HG02571 (cell line): Measurements from ENCODE around the gene SRPK1.
"Not testable (repeated sequence)": the region's sequence is repeated elsewhere in the genome, so short reads cannot be mapped to it uniquely, and the experiment has no call there.

Source experiments
- ATAC-seq: cut with Tn5 transposase; IDR thresholded peaks from one replicate; pipeline ENCODE4 v1.9.1; 2021; ENCODE audit warnings: mild to moderate bottlenecking, moderate library complexity; ENCODE audit not compliant: unreplicated experiment

Gene SRPK1

GRCh38 chr6:35931873-35932272, 11.0 kb upstream of the SRPK1 start:
- not testable (repeated sequence) for ATAC-seq

- ATAC-seq, result no peak
These were observed 10.2 kb upstream of the SRPK1 start for GRCh38 chr6:35931120-35931561.

DNA sequence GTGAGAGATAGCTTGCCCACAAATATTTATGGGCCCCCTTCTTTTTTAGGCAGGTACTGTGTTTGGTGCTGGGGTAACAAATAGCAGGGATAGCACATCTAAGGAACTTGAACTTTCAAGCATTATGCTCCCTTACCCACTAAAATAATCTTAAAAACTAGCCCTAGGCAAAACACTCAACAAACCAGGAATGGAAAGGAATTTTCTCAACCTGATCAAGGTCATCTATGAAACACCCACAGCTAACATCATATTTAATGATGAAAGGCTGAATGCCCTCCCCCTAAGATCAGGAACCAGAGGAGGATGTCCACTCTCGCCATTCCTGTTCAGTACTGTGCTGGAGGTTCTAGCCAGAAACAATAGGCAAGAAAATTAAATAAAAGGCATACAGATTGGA, 8.7 kb upstream of the SRPK1 start:
- no peak for ATAC-seq

DNA sequence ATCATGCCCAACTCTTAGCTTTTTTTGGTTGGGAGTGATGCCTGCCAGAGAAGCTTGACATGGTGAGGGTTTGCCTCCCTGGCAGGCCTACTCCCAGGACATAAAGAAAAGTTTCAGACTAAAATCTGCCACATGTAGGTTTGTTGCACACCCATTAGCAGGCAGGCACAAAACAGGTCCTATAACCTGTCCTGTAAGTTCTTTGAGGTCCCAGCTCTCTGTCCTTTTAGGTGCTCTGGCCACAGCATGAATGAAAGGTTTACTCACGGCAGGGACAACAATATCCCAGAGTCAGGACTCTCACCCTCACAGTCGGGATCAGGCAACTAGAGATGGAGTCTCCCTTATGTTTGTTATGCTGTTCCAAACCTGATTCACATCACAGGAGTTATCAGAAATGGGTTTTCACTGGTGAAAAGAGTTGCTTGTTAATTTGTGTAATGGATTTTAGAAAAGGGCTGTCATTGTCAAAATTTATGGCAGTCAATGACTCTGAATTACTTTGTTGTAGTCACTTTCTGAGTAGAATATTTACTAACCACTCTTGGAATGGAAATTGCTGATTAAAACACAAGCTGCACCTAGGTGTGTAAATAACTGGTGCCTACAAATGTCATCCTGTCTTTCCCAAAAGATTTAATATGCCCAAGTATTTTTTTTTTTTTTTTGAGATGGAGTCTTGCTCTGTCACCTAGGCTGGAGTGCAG, 5.8 kb upstream of the SRPK1 start:
- no peak for ATAC-seq

- ATAC-seq, result no peak
These were observed 5.1 kb upstream of the SRPK1 start for GRCh38 chr6:35925961-35926360.

GRCh38 chr6:35924146-35924545, 3.2 kb upstream of the SRPK1 start:
- no peak for ATAC-seq

GRCh38 chr6:35922139-35922554, 1.2 kb upstream of the SRPK1 start:
- ATAC-seq, result no peak

- peak; percentile 34 for ATAC-seq
These were observed 809 bp downstream of the SRPK1 start for GRCh38 chr6:35919827-35920751.

DNA sequence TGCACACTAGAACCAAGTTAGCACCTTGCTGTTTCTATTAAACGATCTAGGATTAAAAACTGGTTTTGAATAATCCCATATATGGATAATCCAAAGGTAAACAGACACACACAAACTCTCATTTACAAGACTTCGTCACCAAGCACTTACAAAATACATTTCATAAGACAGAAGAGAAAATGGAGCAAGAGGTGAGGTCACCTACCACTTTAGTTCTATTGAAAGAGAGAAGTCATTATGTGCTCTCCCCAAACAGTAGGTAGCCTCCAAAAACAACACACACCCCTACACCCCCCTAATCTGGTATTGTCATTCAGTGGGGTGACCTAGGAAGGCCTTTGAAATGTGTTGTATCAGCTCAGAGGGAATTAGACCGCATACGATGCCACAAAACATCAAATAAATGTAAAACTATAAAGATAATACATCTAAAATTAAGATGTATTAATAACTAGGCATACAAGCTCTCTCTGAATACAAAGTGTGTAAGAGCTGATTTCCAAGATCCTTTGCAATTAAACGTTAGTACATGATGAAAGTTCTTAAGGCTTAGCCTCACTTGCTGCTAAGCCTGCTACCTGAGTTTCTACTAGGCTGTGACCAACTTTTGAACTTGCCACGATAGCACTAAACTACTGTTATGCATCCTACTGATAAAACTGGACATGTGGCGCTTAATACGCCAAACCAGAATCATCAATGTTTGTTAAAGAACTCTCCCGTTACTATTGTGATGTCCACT, 1.6 kb downstream of the SRPK1 start:
- ATAC-seq, result no peak

- ATAC-seq, result not testable (repeated sequence)
These were observed 4.0 kb downstream of the SRPK1 start for GRCh38 chr6:35916893-35917292.

GRCh38 chr6:35916056-35916455, 4.8 kb downstream of the SRPK1 start:
- no peak for ATAC-seq

DNA sequence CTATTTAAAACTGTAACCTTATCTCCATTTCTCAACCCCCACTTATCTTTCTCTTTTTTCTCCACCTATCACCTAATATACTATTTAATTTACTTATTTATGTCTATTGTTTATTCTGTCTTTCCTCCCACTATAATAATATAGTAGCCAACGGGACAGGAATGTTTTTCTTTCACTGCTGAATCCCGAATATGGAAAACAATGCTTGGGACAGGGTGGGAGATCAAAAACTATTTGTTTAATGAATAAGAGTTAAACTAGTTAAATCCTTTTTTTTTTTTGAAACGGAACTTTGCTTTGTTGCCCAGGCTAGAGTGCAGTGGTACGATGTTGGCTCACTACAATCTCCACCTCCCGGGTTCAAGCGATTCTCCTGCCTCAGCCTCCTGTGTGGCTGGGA, 6.4 kb downstream of the SRPK1 start:
- no peak for ATAC-seq

- no peak for ATAC-seq
These were observed 8.8 kb downstream of the SRPK1 start for GRCh38 chr6:35911871-35912653.

- not testable (repeated sequence) for ATAC-seq
These were observed 11.3 kb downstream of the SRPK1 start for GRCh38 chr6:35909571-35909970.

DNA sequence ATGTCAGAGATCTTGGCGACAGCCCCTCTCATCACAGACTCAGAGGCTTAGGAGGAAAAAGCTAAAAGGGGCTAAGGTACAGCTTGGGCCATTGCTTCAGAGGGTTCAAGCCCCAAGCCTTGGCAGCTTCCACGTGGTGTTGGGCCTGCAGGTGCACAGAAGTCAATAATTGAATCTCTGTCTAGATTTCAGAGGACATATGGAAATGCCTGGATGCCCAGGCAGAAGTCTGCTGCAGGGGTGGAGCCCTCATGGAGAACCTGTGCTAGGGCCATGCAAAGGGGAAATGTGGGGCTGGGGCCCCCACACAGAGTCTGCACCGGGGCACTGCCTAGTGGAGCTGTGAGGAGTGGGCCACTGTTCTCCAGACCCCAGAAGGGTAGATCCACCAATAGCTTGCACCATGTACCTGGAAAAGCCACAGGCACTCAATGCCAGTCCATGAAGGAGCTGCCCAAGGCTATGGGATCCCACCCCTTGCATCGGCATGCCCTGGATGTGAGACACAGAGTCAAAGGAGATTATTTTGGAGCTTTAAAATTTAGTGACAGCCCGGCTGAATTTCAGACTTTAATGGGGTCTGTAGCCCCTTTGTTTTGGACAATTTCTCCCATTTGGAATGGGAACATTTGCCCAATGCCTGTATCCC, 12.0 kb downstream of the SRPK1 start:
- not testable (repeated sequence) for ATAC-seq

DNA sequence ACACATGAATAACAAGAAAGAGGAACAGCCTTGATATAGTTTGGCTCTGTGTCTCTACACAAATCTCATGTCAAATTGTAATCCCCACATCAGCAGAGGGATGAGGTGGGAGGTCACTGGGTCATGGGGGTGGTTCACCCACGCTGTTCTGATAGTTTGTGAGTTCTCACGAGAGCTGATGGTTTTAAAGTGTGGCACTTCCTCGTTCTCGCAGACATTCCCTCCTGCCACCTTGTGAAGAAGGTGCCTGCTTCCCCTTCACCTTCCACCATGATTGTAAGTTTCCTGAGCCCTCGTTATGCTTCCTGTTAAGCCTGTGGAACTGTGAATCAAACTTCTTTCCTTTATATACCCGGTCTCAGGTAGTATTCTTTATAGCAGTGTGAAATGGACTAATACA, 13.1 kb downstream of the SRPK1 start:
- ATAC-seq, result no peak

DNA sequence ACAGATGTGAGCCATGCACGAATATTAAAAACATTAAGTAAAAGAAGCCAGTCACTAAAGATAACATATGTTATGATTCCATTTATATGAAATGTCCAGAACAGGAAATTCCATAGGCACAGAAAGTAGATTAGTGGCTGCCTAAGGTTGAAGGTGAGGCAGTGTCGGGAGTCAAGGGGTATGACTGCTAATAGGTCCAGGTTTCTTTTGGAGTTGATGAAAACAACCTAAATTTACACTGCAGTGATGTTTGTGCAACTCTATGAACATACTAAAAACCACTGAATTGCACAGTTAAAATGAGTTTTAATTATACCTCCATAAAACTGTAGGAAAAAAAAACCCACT, 14.4 kb downstream of the SRPK1 start:
- ATAC-seq, result no peak

GRCh38 chr6:35905841-35906498, 14.9 kb downstream of the SRPK1 start:
- no peak for ATAC-seq

- no peak for ATAC-seq
These were observed 15.6 kb downstream of the SRPK1 start for GRCh38 chr6:35905141-35905785.
